NCI-H82 treated with DMSO at 0.1 percent for 48 hours (cell line): Measurements from ENCODE around the gene PRKCA.

ENCODE experiments used
- DNase-seq: peaks from one replicate; lab custom pipeline; 2025; ENCODE audit not compliant: unreplicated experiment; lab: John Stamatoyannopoulos, UW

Gene PRKCA

DNA sequence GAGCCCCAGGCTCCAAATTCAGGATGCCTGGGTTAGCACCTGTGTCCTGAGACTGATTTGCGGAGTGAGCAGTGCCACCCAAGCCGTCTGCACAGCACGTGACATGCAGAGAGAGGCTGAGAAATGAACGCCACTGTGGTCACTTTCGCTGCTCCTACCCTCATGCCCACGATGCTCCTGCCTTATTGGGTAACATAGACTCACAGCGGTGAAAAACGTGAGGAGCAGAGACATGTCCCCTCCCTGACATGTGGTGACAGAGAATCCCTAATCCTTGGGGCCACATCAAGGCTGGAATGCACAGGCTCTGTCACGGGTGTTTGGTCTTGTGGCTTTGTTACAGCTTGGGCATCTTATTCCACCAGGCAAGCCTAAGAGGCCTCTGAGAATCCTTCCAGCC lies 480.4 kb downstream of the PRKCA start:
- no peak for DNase-seq

DNA sequence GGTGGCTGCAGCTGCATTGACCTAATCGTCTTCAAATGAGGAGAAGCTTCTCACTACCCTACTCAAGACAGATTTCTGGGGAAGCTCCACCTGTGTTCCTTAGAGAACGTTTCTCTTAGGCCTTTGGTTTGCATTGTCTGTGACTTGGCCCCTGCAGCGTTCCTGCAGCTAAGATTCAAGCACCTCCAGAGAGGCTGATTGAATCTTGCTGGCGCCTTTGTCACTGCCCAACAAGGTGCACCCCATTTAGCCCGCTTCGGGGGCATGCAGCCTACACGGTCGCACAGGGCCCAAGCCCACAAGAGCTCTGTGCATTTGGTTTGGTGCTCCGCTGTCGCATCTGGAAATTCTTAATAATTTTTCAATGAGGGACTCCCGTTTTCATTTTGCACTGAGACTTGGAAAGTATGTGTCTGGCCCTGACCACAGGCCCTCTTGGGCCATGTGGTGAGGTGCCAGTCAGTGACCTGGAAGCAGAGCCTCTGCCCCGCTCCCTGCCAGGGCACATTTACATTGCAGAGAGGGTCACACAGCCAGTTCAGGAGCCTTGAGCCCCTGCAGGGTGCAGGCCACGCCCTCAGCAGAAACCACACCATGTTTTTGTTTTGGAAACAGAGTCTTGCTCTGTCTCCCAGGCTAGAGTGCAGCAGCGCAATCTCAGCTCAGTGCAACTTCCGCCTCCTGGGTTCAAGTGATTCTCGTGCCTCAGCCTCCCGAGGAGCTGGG lies 481.4 kb downstream of the PRKCA start:
- DNase-seq = no peak

DNA sequence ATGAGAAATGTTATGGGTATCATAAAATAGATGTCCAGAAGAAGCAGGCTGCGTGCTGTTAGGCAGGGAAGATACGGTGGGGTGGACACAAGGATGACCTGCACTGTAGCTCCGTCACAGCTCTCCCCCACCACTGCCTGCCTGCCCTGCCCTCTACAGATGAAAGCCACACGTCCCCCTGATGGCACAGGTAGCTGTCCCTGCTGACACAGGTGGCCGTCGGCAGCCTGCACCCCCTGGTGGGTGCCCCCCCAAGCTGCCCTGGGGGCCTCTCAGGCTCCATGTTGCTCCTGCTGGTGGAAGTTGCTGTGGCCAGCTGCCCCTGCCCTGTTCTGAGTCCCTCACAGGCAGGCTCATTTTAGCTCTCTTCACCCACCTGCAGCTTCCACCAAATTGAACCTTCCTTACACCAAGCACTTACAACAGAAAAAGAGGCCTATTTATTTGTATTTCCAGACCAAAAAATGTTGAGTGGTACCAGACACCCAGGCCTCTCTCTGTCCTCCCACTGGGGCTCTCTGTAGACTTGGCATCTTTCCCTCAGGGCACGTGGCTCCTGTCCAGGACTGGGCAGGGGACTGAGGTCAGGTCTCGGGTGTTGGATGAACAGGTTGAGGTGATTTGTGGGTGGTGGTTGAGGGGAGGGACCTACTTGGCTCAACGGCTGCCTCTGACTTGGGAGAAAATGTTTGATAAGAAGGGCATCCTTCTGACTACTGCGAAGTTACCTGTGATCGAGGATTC lies 482.4 kb downstream of the PRKCA start:
- DNase-seq = no peak

DNA sequence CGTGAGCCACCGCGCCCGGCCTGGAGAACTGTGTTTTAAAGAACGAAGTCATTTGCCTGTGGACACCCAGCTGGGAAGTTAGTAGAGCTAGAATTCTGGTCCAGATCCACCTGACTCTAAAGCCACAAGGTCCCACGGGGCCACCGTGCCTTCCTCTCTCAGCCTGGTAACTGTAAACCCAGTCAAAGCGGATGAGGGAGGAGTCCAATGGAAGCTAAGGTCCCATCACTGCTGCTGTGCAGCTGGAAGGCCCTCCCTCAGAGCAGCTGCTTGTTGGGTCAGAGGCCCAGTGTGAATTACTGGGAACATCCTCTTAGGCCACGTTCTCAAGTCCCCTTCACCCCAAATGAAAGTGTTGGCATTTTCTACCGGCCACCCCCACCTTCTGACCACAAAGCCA lies 483.7 kb downstream of the PRKCA start:
- peak; percentile 25 for DNase-seq

DNA sequence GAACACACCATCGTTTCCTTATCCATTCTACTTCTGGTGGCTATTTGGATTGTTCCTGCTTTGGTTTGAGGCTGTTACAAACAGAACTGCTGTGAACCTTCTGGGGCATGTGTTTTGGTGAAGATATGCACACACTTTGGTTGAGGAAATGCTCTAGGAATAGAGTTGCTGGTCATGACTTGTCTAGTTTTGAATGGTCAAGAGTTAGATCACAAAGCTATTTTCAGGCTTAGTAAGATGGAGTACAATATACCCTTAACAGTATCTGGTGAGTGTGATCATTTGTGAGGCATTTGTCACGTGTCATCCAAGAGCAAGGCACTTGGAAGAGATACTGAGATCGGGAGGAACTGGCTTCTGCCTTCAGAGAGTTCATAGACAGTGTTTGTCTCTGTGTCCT lies 485.5 kb downstream of the PRKCA start:
- no peak for DNase-seq

DNA sequence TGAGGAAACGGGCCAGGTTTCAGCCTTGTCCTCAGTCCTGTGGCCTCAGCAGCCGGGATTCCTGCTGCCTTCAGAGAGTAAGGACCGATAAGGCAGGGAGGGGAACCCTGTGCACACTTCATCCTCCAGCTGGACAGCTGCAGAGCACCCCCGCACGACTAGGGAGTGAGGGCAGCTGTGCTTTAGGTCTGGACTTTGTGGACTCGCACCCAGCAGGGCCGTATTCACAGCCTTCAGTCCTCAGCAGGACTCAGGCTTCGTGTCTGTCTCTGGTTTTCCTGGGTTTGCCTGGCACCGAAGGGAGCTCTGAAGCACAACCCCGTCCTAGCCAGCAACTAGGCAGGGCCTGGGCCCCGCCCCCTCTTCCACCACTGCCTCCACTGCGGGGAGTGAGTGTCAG lies 486.7 kb downstream of the PRKCA start:
- DNase-seq = no peak

DNA sequence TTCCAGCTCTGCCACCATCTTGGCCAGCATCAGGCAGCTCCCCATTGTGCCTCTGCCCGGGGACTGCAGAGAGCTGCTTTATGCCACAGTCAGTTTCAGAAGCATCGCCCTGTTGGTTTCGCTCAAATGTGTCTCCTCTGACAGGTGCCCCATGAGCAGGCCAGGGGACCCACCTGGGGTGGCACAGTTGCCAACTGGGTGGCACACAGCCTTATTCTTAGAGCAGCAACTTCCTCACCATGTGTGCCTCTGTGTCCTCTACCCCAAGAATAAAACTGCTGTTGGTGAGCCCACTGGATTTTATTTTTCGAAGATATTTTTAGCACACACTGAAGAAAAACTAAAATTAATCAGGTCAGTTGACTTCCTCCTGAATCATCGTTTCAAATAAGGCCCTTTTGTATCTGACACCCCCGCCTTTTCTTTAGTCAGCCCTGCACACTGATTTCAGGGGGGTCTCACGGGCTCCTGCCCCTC lies 487.6 kb downstream of the PRKCA start:
- no peak for DNase-seq

DNA sequence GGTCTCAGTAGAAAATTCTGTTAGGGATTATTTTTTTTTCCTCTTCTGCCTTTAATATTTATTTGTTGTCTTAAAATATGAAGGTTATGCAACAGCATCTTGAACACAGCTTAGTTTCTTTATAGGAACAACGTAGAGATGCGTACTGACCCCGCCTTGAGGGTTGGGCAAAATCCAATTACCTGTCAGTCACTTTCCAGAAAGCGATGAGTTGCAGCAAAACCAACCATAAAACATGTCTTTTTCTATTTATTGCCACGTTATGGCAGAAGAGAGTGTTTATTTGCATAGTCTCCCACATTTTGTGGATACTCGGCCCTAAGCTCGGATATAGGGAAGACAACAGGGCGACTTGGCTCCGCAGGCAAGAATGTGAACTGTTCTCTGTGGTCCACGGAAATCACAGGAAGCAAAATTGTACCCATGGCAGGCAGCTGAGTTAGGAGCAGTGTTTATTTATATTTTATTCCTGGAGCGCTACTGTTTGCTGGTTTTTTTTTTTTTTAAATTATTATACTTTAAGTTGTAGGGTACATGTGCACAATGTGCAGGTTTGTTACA lies 488.2 kb downstream of the PRKCA start:
- no peak for DNase-seq

DNA sequence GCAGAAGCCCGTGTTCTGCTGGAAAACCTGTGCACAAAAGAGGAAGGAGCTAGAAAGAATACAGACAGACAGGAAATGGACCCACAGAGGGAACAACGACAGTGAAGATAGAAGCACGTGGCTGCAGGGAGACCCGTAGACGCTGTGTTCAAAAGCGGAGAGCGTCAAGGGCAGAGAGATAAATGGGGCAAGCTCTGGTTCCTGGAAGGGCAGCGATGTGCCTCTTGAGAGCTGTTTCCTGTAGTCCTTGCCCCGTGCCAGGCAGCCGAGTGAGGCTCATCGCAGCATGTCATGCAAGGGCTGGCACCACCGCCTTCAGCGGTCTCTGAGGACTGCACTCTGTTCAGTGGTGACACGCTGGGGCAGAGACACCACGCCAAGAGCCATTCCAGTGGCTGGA lies 488.9 kb downstream of the PRKCA start:
- DNase-seq = no peak

DNA sequence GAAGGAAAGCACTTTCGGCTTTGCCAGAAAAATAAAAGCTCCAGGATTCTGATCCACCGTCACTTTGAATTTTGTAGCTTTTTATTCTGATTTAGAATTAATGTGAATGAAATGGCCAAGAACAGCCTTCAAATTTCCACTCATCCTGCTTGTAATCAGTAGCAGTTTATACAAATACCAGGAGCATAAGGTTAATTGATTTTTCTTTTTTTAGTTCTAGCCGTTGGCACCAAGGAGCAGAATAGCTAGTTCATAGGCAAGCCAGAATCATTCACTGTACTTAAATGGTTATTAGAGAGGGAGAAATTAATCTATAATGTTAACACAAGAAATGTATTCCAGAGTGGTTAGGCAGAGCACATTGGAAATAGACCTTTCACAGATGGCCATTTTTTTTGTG lies 491.4 kb downstream of the PRKCA start:
- no peak for DNase-seq

DNA sequence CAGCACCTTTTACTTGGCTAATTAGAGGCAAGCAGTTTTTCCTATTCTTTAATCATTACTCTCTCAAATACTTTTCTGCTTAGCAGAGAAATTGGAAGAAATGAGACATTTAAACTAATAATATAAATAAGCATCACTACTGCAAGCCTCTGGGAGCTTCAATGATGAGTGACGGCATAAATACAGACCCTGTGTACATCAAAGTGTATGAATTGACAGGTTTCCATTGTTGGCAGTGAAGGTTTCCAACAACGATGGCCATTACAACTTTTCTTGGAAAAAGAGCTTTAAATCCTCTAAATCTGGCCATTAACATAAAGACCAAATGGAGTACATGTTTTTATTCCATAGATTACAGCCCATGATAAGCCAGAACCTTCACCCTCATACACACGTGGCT lies 493.1 kb downstream of the PRKCA start:
- no peak for DNase-seq

DNA sequence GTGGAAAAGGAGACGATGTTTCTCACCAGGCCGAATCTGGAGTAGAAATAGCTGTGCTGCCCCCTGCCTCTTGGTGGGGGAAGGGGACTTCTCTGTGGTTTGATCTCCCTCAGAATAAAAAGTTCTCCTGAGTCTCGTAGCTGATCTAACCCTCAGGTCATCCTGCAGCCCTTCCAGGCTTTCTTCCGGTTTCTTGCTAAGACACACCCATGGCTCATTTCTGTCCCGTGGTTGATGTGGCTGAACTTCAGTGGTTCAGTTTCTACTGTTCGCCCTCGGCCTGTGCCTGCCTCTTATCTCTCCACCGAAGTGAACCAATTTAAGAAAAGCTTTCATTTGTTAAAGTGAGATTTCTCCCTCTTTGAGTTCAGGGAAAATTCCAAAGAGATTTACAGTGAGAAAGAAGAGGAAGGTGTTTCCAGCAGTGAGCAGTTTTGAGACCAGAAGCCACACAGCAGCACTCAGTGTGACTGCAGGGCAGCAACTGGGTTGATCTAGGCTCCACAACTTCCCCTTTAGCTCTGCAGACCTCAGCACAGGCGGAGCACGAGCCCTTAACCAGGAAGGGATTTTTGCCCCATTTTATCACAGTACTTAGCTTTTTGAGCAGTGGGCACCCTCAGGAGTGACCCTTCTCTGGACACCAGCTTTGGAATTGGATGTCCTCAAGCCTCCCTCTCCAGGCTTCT lies 497.6 kb downstream of the PRKCA start:
- no peak for DNase-seq

DNA sequence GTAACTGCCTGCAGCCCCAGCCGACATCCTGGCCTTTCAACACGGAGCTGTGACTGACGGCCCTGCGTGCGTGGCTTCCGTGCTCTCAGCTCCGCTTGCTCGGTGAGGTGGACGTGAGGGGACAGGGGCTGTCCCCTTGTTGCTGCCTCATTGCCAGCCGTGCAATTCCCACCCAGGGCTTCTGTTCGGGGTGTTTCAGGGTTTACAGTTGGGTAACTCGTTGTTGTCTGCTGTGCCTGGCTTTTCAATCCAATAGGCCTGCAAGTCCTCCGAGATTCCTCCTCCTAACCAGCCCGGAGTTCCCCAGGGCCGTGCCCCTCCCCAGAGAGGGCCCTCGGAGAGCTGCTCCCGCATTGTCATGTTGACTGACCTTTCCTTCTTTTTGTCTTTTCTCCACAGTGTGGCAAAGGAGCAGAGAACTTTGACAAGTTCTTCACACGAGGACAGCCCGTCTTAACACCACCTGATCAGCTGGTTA lies 501.1 kb downstream of the PRKCA start:
- DNase-seq = no peak

DNA sequence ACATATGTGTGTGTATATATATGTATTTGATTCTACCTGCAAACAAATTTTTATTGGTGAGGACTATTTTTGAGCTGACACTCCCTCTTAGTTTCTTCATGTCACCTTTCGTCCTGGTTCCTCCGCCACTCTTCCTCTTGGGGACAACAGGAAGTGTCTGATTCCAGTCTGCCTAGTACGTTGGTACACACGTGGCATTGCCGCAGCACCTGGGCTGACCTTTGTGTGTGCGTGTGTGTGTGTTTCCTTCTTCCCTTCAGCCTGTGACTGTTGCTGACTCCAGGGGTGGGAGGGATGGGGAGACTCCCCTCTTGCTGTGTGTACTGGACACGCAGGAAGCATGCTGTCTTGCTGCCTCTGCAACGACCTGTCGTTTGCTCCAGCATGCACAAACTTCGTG lies 503.2 kb downstream of the PRKCA start:
- DNase-seq = peak; percentile 45

DNA sequence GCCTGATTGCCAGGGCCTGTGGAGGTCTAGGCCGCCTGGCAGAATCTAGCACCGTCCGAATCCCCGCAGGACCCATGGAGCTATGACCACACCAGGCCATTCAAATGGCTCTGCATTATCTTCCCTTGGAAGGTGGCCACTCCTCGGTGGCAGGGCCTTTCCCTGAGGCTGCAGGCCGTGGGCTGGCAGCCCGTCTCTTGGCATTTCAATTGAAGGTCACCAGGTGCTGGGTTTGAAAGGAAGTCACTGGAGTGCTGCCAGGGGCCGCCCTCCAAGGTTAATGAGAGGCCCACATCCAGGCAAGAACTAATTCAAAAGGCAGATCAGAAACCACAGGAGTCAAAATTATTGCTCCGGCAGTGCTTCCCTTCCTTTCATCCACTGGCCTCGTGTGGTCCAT lies 504.8 kb downstream of the PRKCA start:
- DNase-seq = no peak

DNA sequence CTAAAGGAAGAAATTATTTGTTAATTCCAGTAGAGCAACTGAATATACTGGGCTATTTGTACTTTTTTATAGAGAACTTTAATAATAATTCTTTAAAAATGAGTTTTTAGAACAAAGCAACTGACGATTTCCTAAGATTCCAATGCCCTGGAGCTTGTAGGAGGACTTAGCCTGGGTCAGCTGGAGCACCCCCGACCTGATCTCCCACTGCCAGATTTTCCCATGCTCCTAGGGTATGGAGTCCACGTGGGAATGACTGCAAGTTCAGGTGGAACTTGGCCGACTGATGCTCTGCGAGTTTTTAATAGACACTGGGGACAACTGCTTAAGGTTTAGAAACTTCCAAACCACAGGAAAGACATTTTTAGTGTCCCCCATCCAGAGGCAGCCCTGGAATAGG lies 507.0 kb downstream of the PRKCA start:
- DNase-seq = no peak

DNA sequence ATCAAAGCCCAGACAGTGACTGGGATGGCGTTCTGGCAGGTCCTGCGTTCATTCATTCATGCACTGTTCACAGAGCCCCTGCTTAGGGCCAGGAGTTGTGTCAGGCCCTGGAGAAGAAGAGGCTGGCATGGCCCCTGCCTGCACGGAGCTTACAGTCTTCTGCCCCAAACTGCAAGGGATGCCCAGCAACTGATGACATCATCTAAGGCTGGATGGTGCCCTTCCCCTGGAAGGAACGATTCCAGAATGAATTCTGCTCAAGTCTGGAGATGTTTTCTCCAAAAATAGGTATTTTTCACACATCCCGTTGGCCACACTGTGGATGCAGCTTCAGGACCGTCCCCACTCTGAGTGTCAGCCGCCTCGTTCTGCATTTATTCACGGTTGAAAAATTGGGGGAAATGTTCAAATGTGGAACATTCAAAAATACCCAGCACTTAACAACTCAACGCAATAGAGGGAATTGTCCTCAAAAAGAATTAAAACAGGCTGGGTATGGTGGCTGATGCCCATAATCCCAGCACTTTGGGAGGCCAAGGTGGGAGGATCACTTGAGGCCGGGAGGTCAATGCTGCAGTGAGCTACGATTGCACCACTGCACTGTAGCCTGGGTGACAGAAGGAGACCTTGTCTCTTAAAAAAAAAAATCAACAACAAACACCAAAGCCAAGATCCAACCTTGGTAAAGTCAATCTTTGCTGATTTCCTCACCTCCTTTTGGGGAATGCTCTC lies 508.7 kb downstream of the PRKCA start:
- no peak for DNase-seq

DNA sequence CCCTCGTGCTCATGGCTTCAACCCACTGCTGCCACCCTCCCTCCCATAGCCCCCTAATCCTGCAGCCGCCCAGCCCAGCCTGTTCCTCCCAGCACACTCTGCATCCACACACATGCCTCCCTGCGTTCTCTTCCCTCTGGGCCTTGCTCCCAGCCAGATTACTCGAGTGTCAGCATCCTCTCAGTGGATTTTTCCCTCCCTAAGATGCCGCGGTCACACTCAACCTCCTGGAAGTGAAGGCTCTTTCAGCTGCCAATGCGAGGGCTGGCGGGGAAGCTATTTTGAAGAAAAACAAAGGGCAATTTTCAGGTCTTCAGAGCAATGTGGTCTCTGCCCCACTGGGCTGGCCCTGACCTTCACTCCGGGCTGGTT lies 509.3 kb downstream of the PRKCA start:
- DNase-seq = no peak

DNA sequence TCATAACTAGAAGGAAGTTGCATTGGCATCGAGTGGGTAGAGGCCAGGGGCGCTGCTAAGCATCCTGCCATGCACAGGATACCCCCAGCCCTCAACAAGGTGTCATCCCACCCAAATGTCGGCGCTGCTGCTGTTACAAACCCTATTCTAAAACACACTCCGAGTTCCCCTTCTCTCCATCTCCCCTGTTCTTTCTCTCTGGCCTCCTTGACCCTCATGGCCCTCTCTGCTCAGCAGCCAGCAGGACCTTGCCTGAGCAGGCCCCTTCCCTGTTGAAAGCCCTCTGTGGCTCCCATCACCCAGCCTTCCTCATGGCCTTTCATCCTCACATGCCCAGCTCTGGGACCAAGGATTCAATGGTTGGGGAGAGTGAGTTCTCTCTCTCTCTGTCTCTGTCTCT lies 510.2 kb downstream of the PRKCA start:
- no peak for DNase-seq

DNA sequence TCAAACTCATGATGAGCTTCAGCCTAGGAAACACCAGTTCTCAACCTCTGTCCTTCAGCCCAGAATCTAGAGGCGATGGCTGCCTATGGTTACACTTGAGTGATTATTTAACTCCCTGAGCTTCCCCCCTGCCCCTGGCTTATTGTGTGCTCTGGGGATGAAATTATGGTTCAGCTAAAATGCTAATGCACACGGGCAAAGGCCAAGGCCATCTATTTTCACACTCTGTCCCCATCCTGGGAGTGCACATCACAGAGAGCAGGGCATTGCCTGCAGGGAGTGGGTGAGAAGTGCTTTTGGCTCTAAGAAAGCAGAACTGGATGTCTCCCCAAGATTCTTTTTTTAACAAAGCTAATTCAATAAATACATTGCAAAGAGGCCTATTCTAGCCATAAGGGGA lies 510.9 kb downstream of the PRKCA start:
- DNase-seq = no peak

DNA sequence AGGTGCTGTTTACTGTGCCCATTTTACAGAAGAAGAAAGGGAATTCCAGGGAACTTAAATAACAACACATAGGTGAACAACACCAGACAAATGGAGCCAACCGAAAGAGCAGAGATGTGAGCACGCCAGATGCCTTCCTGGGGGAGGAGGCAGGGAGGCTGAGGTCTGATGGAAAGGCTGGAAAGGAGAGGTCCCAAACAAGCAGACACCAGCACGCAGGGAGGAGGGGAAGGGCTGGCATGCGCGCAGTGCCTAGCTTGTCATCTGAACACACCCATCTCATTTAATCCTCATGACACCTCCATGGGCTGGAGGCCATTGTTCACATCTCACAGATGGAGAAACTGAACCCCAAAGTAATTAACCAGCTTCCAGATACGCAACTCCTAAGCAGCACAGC lies 511.6 kb downstream of the PRKCA start:
- no peak for DNase-seq
